H1 (cell line): ENCODE results near the gene FOXA3. TPM values are rescaled to one million over a fixed set of nuclear protein-coding genes. Genes with fewer than 3 reads are reported as not detected.

Experiments used
- EP300 ChIP-seq, 2 experiments: IDR thresholded peaks; 1 replicate in 1 of 2; 2 replicates in 1 of 2; pipeline ENCODE4 v1.6.1; 2011 to 2012; ENCODE audit warnings: low read depth in 2 of 2, low read length in 2 of 2, mild to moderate bottlenecking in 2 of 2, borderline replicate concordance in 1 of 2, inconsistent platforms in 1 of 2, moderate library complexity in 1 of 2
- HDAC2 ChIP-seq, 2 experiments: fragments of 300-600 bp in 1 of 2; sonication (generic) in 1 of 2; IDR thresholded peaks; 2 replicates each; pipeline ENCODE4 v1.6.1; 2011 to 2012; ENCODE audit warnings: low read depth in 2 of 2, low read length in 2 of 2, mild to moderate bottlenecking in 2 of 2, moderate library complexity in 2 of 2, borderline replicate concordance in 1 of 2, inconsistent platforms in 1 of 2
- RNF2 ChIP-seq: fragments of 200-900, 300-1000 bp; sonication (generic); IDR thresholded peaks from 2 replicates; pipeline ENCODE4 v1.7.1; 2016; ENCODE audit warnings: borderline replicate concordance, low read depth, mild to moderate bottlenecking, antibody characterized with exemption, low read length; ENCODE audit not compliant: poor library complexity, severe bottlenecking; ENCODE audit errors: missing control alignments
- SRF ChIP-seq: IDR thresholded peaks from 2 replicates; pipeline ENCODE4 v1.6.1; 2011; ENCODE audit warnings: mild to moderate bottlenecking, low read depth, low read length, moderate library complexity
- TCF12 ChIP-seq: IDR thresholded peaks from 2 replicates; pipeline ENCODE4 v1.6.1; 2011; ENCODE audit warnings: low read depth, mild to moderate bottlenecking, low read length
- TEAD4 ChIP-seq: IDR thresholded peaks from 2 replicates; pipeline ENCODE4 v1.6.1; 2012; ENCODE audit warnings: low read depth, low read length, inconsistent platforms, mixed read lengths
- ZNF274 ChIP-seq: IDR thresholded peaks from 2 replicates; pipeline ENCODE4 v1.7.0; 2012; ENCODE audit warnings: low read length, borderline replicate concordance; ENCODE audit errors: extremely low read depth
- polyA plus RNA-seq, 7 experiments: library from polyadenylated mRNA; depleted of rRNA in 3 of 7; stranded (reverse) in 5 of 7; unstranded in 2 of 7; fragments of >200 nt in 5 of 7; fragments of 200-250 nt in 2 of 7; gene quantifications; 1 replicate in 5 of 7; 2 replicates in 1 of 7; 4 replicates in 1 of 7; pipeline versions ENCODE4 v1.2.1 to v1.2.3, GENCODE V29; 2011 to 2013; ENCODE audit warnings: missing spikeins in 2 of 7, mixed read lengths in 2 of 7
- total RNA-seq: library from RNA; stranded (reverse); fragmentation: NEBNext Ultra II Directional; extraction: Animal tissue kit (Norgen Biotek cat#: 25700); gene quantifications from 2 replicates; pipeline ENCODE4 v1.2.1, GENCODE V29; 2021

The FOXA3 gene
- total and polyA plus RNA-seq, 2 of the 8 experiments (the other 6 are each of a cell fraction or from before 2014, with no cell fraction given), result 20.2 to 49.1 TPM

- TF ChIP-seq EP300 (IDR thresholded peaks at IDR 0.05; ENCODE audit: borderline replicate concordance in 1 of 2, low read depth in 2 of 2, low read length in 2 of 2) (peak in 1 of 2 experiments; percentile 71; a peak in 1 of 3 replicates), RNF2 (no peak), SRF (no peak), TEAD4 (no peak), ZNF274 (no peak), TCF12 (peak; percentile 97), HDAC2 (IDR thresholded peaks at IDR 0.05; ENCODE audit: borderline replicate concordance in 1 of 2, low read depth in 2 of 2, low read length in 2 of 2) (0 out of 4 replicates have a peak, but pooled peaks of 1 of the 2 experiments have one; percentile 28)
Measured at GRCh38 chr19:45881909-45882528, 17.9 kb downstream of the FOXA3 start (continued).
